ENCODE results near the gene MOG. TPM values are rescaled to one million over a fixed set of nuclear protein-coding genes. Genes with fewer than 3 reads are reported as not detected.

MOG gene
- not detected for total RNA-seq (2013)
- not detected for polyA plus RNA-seq
- polyA minus RNA-seq, result not detected in 2 replicates
- total RNA-seq, result 0 to 1.0 (median 0.03) reads per million in 11 experiments

- Histone ChIP-seq H2AFZ (ENCODE audit: insufficient read depth, low read depth, low read length, poor library complexity, severe bottlenecking) (no peak within 1 kb of the TSS), H4K20me1 (ENCODE audit: insufficient read depth, low read length) (no peaks in the 10 kb centered on the region), H3K36me3 (replicated peaks in 1 of 2; ENCODE audit: control insufficient read depth in 1 of 2, insufficient read depth in 2 of 2, low read length in 2 of 2) (no peaks in the 10 kb centered on the region), H3K4me2 (replicated peaks; ENCODE audit: extremely low read depth, low read length, poor library complexity, severe bottlenecking) (no peak within 1 kb of the TSS), H3K4me1 (ENCODE audit: control insufficient read depth in 1 of 2, insufficient read depth in 2 of 2, low read length in 2 of 2) (no peaks in the 10 kb centered on the region), H3K79me2 (ENCODE audit: insufficient read depth, low read length) (no peaks in the 10 kb centered on the region), H3K27me3 (ENCODE audit: control insufficient read depth in 2 of 2, insufficient read depth in 2 of 2, low read length in 2 of 2) (peaks cover 0 to 28% of the 10 kb centered on the region in 2 donors), H3K9me3 (replicated peaks in 1 of 2; ENCODE audit: control insufficient read depth in 1 of 2, insufficient read depth in 1 of 2, low read length in 2 of 2) (no peaks in the 10 kb centered on the region), H3K9ac (ENCODE audit: insufficient read depth, low read length, poor library complexity, severe bottlenecking) (no peak within 1 kb of the TSS), H3K27ac (ENCODE audit: low read depth in 1 of 2, low read length in 2 of 2) (no peak within 1 kb of the TSS), H3K4me3 (replicated peaks in 1 of 3; ENCODE audit: low read depth in 2 of 3, low read length in 3 of 3) (no peak within 1 kb of the TSS)
- Mint-ChIP-seq H3K4me1 (peaks cover 3% of the 10 kb centered on the region), H3K27ac (no peak within 1 kb of the TSS), H3K9me3 (peaks cover 0 to 3% (median 0%) of the 10 kb centered on the region in 7 donors), H3K36me3 (no peaks in the 10 kb centered on the region), H3K27me3 (ENCODE audit: low read depth in 3 of 3) (peaks cover 14 to 24% (median 20%) of the 10 kb centered on the region in 3 donors), H3K4me3 (peak within 1 kb of the TSS in 1 of 2 donors; percentile 19)
- DNase-seq, result no peak
- WGBS (ENCODE audit: insufficient coverage), result 88% methylated on average over 4 of the region's 4 CpGs
- intact Hi-C loops (cut with micrococcal nuclease), result no loop called here
- TF ChIP-seq CTCF (IDR thresholded peaks at IDR 0.05), result no peak
Observed at GRCh38 chr6:29656798-29657197, at the start of gene MOG. Gene MOG (plus strand): TSS chr6:29657092. CDS start chr6:29657210, 118 bp downstream.

GRCh38 chr6:29608131-29608530 lies 48.8 kb upstream of the MOG start:
- H4K20me1 ChIP-seq (ENCODE audit: insufficient read depth, low read length), result no peaks in the 10 kb centered on the region
- peaks cover 0 to 2% (median 1%) of the 10 kb centered on the region in 3 donors for H3K27me3 Mint-ChIP-seq (ENCODE audit: low read depth in 3 of 3)
- no peak overlapping the region for H2AFZ ChIP-seq (ENCODE audit: insufficient read depth, low read depth, low read length, poor library complexity, severe bottlenecking)
- no peak overlapping the region for H3K9ac ChIP-seq (ENCODE audit: insufficient read depth, low read length, poor library complexity, severe bottlenecking)
- H3K4me3 ChIP-seq (replicated peaks in 1 of 3; ENCODE audit: low read depth in 2 of 3, low read length in 3 of 3), result no peak overlapping the region
- peak overlapping the region in 1 of 7 donors; percentile 59 for H3K27ac Mint-ChIP-seq
- H3K27me3 ChIP-seq (ENCODE audit: control insufficient read depth in 2 of 2, insufficient read depth in 2 of 2, low read length in 2 of 2), result no peaks in the 10 kb centered on the region
- DNase-seq, result no peak
- no peaks in the 10 kb centered on the region for H3K9me3 ChIP-seq (replicated peaks in 1 of 2; ENCODE audit: control insufficient read depth in 1 of 2, insufficient read depth in 1 of 2, low read length in 2 of 2)
- peaks cover 35 to 98% of the 10 kb centered on the region in 2 donors for H3K36me3 ChIP-seq (replicated peaks in 1 of 2; ENCODE audit: control insufficient read depth in 1 of 2, insufficient read depth in 2 of 2, low read length in 2 of 2)
- no peak for TF ChIP-seq CTCF (IDR thresholded peaks at IDR 0.05)
- peaks cover 83 to 85% of the 10 kb centered on the region in 2 donors for H3K36me3 Mint-ChIP-seq
- no peak overlapping the region for H3K27ac ChIP-seq (ENCODE audit: low read depth in 1 of 2, low read length in 2 of 2)
- no peaks in the 10 kb centered on the region for H3K4me1 ChIP-seq (ENCODE audit: control insufficient read depth in 1 of 2, insufficient read depth in 2 of 2, low read length in 2 of 2)
- no peak overlapping the region for H3K4me2 ChIP-seq (replicated peaks; ENCODE audit: extremely low read depth, low read length, poor library complexity, severe bottlenecking)
- peaks cover 0 to 2% (median 0%) of the 10 kb centered on the region in 7 donors for H3K9me3 Mint-ChIP-seq
- no peaks in the 10 kb centered on the region for H3K4me1 Mint-ChIP-seq
- H3K79me2 ChIP-seq (ENCODE audit: insufficient read depth, low read length), result no peaks in the 10 kb centered on the region
- H3K4me3 Mint-ChIP-seq, result no peak overlapping the region
- intact Hi-C loops (cut with micrococcal nuclease), result no loop called here
